Activated CD4-positive, CD25-positive, alpha-beta regulatory T cell treated with anti-CD3 and anti-CD28 coated beads, Interleukin-2, amount 50 U/mL, for 72 hours (primary cell): ENCODE measurements around the gene FNDC11.
A peak's percentile ranks its signal among the peaks of the same experiment; 100 is the strongest.

Experiments used
- DNase-seq: peaks from one replicate; pipeline ENCODE4 v3.0.0; 2021

The FNDC11 gene

GRCh38 chr20:63525971-63526370, 28.0 kb upstream of the FNDC11 start:
- DNase-seq, result no peak

- DNase-seq, result no peak
These were observed 26.8 kb upstream of the FNDC11 start for GRCh38 chr20:63527184-63527583.

GRCh38 chr20:63529180-63529860, 24.6 kb upstream of the FNDC11 start:
- DNase-seq, result no peak

- no peak for DNase-seq
These were observed 23.8 kb upstream of the FNDC11 start for GRCh38 chr20:63529861-63530787.

GRCh38 chr20:63530788-63531160, 23.2 kb upstream of the FNDC11 start:
- DNase-seq, result no peak

- no peak for DNase-seq
These were observed 22.1 kb upstream of the FNDC11 start for GRCh38 chr20:63531686-63532448.

GRCh38 chr20:63532449-63532971, 21.4 kb upstream of the FNDC11 start:
- no peak for DNase-seq

- DNase-seq, result no peak
These were observed 20.6 kb upstream of the FNDC11 start for GRCh38 chr20:63533388-63533787.

- no peak for DNase-seq
These were observed 20.0 kb upstream of the FNDC11 start for GRCh38 chr20:63533871-63534393.

GRCh38 chr20:63534427-63534830, 19.5 kb upstream of the FNDC11 start:
- peak; percentile 29 for DNase-seq

- DNase-seq, result no peak
These were observed 18.9 kb upstream of the FNDC11 start for GRCh38 chr20:63534831-63535651.

- no peak for DNase-seq
These were observed 17.6 kb upstream of the FNDC11 start for GRCh38 chr20:63536241-63536977.

- DNase-seq, result no peak
These were observed 16.9 kb upstream of the FNDC11 start, which contains the start of gene PTK6 for GRCh38 chr20:63536997-63537524. PTK6 (minus strand) TSS chr20:63537376; CDS start chr20:63537314, 62 bp downstream.

- peak; percentile 95 for DNase-seq
These were observed 16.3 kb upstream of the FNDC11 start for GRCh38 chr20:63537525-63538203.

- DNase-seq, result no peak
These were observed 15.5 kb upstream of the FNDC11 start for GRCh38 chr20:63538204-63539091.

GRCh38 chr20:63539092-63539430, 14.9 kb upstream of the FNDC11 start:
- no peak for DNase-seq

GRCh38 chr20:63539441-63540370, 14.3 kb upstream of the FNDC11 start:
- DNase-seq, result no peak
